H1 (cell line): Measurements from ENCODE around the gene SGCD. TPM values are rescaled to one million over a fixed set of nuclear protein-coding genes. Genes with fewer than 3 reads are reported as not detected.

Experiments used
- CTCF ChIA-PET: fragments of 300-600 bp; sonication (Branson Sonifier 250); formaldehyde crosslinking; loops from one replicate; lab custom pipeline; 2021; ENCODE audit not compliant: partially characterized antibody; lab: Charles Lee
- POLR2A ChIA-PET: fragments of 300-600 bp; sonication (Branson Sonifier 250); formaldehyde crosslinking; loops from one replicate; lab custom pipeline; 2021; ENCODE audit warnings: inconsistent platforms; ENCODE audit not compliant: partially characterized antibody; lab: Charles Lee
- DNase-seq, 2 experiments: peaks; one replicate each; pipeline versions ENCODE4 v3.0.0 to v3.0.0-alpha.2; 2010 to 2022; ENCODE audit warnings: low spot score in 2 of 2, low read depth in 1 of 2, mixed read lengths in 1 of 2
- FAIRE-seq: peaks from 2 replicates; lab custom pipeline; 2011; peaks lifted over from hg19 to GRCh38; lab: Jason Lieb, UNC
- H2AFZ ChIP-seq: 2 replicates; pipeline ENCODE4 v1.8.1; 2012; ENCODE audit warnings: low read length, inconsistent platforms
- H2AK5ac ChIP-seq: 2 replicates; pipeline ENCODE4 v1.6.1; 2013; ENCODE audit warnings: low read depth, low read length
- H2BK120ac ChIP-seq: replicated peaks from 2 replicates; pipeline ENCODE3; 2013; ENCODE audit warnings: low read depth, low read length, inconsistent platforms
- H2BK12ac ChIP-seq: 2 replicates; pipeline ENCODE4 v1.6.1; 2013; ENCODE audit warnings: low read depth, low read length
- H2BK15ac ChIP-seq: 2 replicates; pipeline ENCODE4 v1.6.1; 2013; ENCODE audit warnings: low read length
- H2BK20ac ChIP-seq: 2 replicates; pipeline ENCODE4 v1.6.1; 2013; ENCODE audit warnings: low read length
- H2BK5ac ChIP-seq: 2 replicates; pipeline ENCODE4 v1.6.1; 2013; ENCODE audit warnings: low read depth, low read length
- H3K14ac ChIP-seq: 2 replicates; pipeline ENCODE4 v1.6.1; 2013; ENCODE audit warnings: inconsistent platforms; ENCODE audit not compliant: insufficient read length
- H3K18ac ChIP-seq: 2 replicates; pipeline ENCODE4 v1.6.1; 2013; ENCODE audit warnings: low read length; ENCODE audit errors: extremely low read depth
- H3K23ac ChIP-seq: 2 replicates; pipeline ENCODE4 v1.6.1; 2013; ENCODE audit warnings: inconsistent platforms; ENCODE audit not compliant: insufficient read length
- H3K23me2 ChIP-seq: 2 replicates; pipeline ENCODE4 v1.6.1; 2013; ENCODE audit warnings: low read depth, low read length
- H3K27ac ChIP-seq: 2 replicates; pipeline ENCODE4 v1.6.1; 2011; ENCODE audit warnings: low read depth, low read length, inconsistent platforms
- H3K27me3 ChIP-seq, 4 experiments: replicated peaks in 1 of 4; 1 replicate in 1 of 4; 2 replicates in 3 of 4; pipeline versions ENCODE4 v1.6.1 to v1.8.1; 2011 to 2013; ENCODE audit warnings: low read length in 3 of 4, mild to moderate bottlenecking in 3 of 4, inconsistent platforms in 2 of 4, mixed read lengths in 2 of 4, moderate library complexity in 1 of 4; ENCODE audit not compliant: control insufficient read depth in 3 of 4, insufficient read depth in 3 of 4; ENCODE audit errors: extremely low read depth in 1 of 4
- H3K36me3 ChIP-seq, 4 experiments: 2 replicates each; pipeline versions ENCODE4 v1.6.1 to v1.8.1; 2011 to 2013; ENCODE audit warnings: mild to moderate bottlenecking in 4 of 4, low read length in 3 of 4, moderate library complexity in 2 of 4, control low read depth in 1 of 4, inconsistent platforms in 1 of 4; ENCODE audit not compliant: insufficient read depth in 4 of 4, control insufficient read depth in 2 of 4
- H3K4ac ChIP-seq: replicated peaks from 2 replicates; pipeline ENCODE3; 2013; ENCODE audit warnings: low read length, low read depth, mixed read lengths, inconsistent platforms; ENCODE audit not compliant: insufficient read length
- H3K4me1 ChIP-seq, 4 experiments: replicated peaks in 1 of 4; 1 replicate in 1 of 4; 2 replicates in 3 of 4; pipeline versions ENCODE4 v1.6.1 to v1.8.1; 2011 to 2013; ENCODE audit warnings: low read length in 3 of 4, inconsistent platforms in 2 of 4, mixed read lengths in 1 of 4; ENCODE audit not compliant: insufficient read depth in 4 of 4, control insufficient read depth in 3 of 4
- H3K4me2 ChIP-seq, 2 experiments: 2 replicates each; pipeline versions ENCODE4 v1.6.1 to v1.8.1; 2011 to 2013; ENCODE audit warnings: low read depth in 2 of 2, low read length in 2 of 2, control low read depth in 1 of 2, inconsistent platforms in 1 of 2, mild to moderate bottlenecking in 1 of 2; ENCODE audit not compliant: insufficient read depth in 1 of 2
- H3K4me3 ChIP-seq, 4 experiments: fragments of 200-600, 300-600 bp in 1 of 4; sonication (generic), shearing (Covaris generic), sonication (Bioruptor Twin) in 1 of 4; 2 replicates each; pipeline versions ENCODE4 v1.5.1 to v1.8.1; 2011 to 2016; ENCODE audit warnings: low read length in 4 of 4, low read depth in 3 of 4, control low read depth in 2 of 4, inconsistent platforms in 2 of 4, mild to moderate bottlenecking in 2 of 4, mixed read lengths in 1 of 4, moderate library complexity in 1 of 4; ENCODE audit not compliant: insufficient read depth in 2 of 4; ENCODE audit errors: extremely low read depth in 1 of 4
- H3K56ac ChIP-seq: replicated peaks from 2 replicates; pipeline ENCODE3; 2013; ENCODE audit warnings: low read depth, mild to moderate bottlenecking, mixed read lengths, low read length, inconsistent platforms; ENCODE audit not compliant: insufficient read length
- H3K79me1 ChIP-seq: 2 replicates; pipeline ENCODE4 v1.6.1; 2013; ENCODE audit warnings: low read depth, low read length, control low read depth
- H3K79me2 ChIP-seq, 2 experiments: 2 replicates each; pipeline versions ENCODE4 v1.6.1 to v1.8.1; 2012 to 2013; ENCODE audit warnings: low read length in 2 of 2, mild to moderate bottlenecking in 2 of 2, inconsistent platforms in 1 of 2; ENCODE audit not compliant: insufficient read depth in 2 of 2, control insufficient read depth in 1 of 2
- H3K9ac ChIP-seq, 4 experiments: replicated peaks in 1 of 4; 1 replicate in 1 of 4; 2 replicates in 3 of 4; pipeline versions ENCODE4 v1.6.1 to v1.8.1; 2011 to 2013; ENCODE audit warnings: low read depth in 3 of 4, low read length in 3 of 4, control low read depth in 2 of 4, mild to moderate bottlenecking in 2 of 4, moderate library complexity in 2 of 4, inconsistent platforms in 1 of 4; ENCODE audit errors: extremely low read depth in 1 of 4
- H3K9me3 ChIP-seq, 2 experiments: 2 replicates each; pipeline versions ENCODE4 v1.6.1 to v1.8.1; 2012 to 2013; ENCODE audit warnings: mild to moderate bottlenecking in 2 of 2, moderate library complexity in 2 of 2, control low read depth in 1 of 2, inconsistent platforms in 1 of 2, low read depth in 1 of 2, low read length in 1 of 2, mixed read lengths in 1 of 2; ENCODE audit not compliant: insufficient read depth in 2 of 2
- H4K20me1 ChIP-seq, 2 experiments: replicated peaks in 1 of 2; 2 replicates each; pipeline versions ENCODE3 to v1.8.1; 2011 to 2013; ENCODE audit warnings: inconsistent platforms in 2 of 2, low read length in 2 of 2, mild to moderate bottlenecking in 1 of 2; ENCODE audit not compliant: insufficient read depth in 2 of 2, control insufficient read depth in 1 of 2
- H4K5ac ChIP-seq: 2 replicates; pipeline ENCODE4 v1.6.1; 2013; ENCODE audit warnings: low read length, low read depth, mixed read lengths, inconsistent platforms; ENCODE audit not compliant: insufficient read length
- H4K8ac ChIP-seq: 2 replicates; pipeline ENCODE4 v1.8.0; 2013; ENCODE audit warnings: mild to moderate bottlenecking, moderate library complexity, low read length, inconsistent platforms; ENCODE audit not compliant: insufficient read depth; ENCODE audit errors: extremely low read depth
- H4K91ac ChIP-seq: replicated peaks from 2 replicates; pipeline ENCODE3; 2013; ENCODE audit warnings: low read length, mixed read lengths, inconsistent platforms; ENCODE audit not compliant: insufficient read length
- BCL11A ChIP-seq, 2 experiments: IDR thresholded peaks; one replicate each; pipeline ENCODE4 v1.6.1; 2011; ENCODE audit warnings: low read depth in 2 of 2, low read length in 2 of 2, mild to moderate bottlenecking in 2 of 2
- CHD1 ChIP-seq: IDR thresholded peaks from 2 replicates; pipeline ENCODE4 v1.6.1; 2012; ENCODE audit warnings: low read depth, low read length, improper control_type of control experiment
- HDAC2 ChIP-seq, 2 experiments: fragments of 300-600 bp in 1 of 2; sonication (generic) in 1 of 2; IDR thresholded peaks; 2 replicates each; pipeline ENCODE4 v1.6.1; 2011 to 2012; ENCODE audit warnings: low read depth in 2 of 2, low read length in 2 of 2, mild to moderate bottlenecking in 2 of 2, moderate library complexity in 2 of 2, borderline replicate concordance in 1 of 2, inconsistent platforms in 1 of 2
- WGBS, 2 experiments: shearing (Covaris generic) in 1 of 2; methylation state at CpG; one replicate each; pipeline versions ENCODE4 v1.1.6 to v1.1.7; 2013 to 2015; ENCODE audit warnings: low lambda C conversion rate in 2 of 2, mixed read lengths in 2 of 2, inconsistent platforms in 1 of 2, low coverage in 1 of 2, missing lambda C conversion rate in 1 of 2; ENCODE audit not compliant: insufficient replicate concordance in 2 of 2, insufficient coverage in 1 of 2, insufficient read length in 1 of 2; ENCODE audit errors: extremely low coverage in 1 of 2, missing lambda C conversion rate in 1 of 2; 5-methylcytosine and 5-hydroxymethylcytosine counted together
- polyA plus RNA-seq, 7 experiments: library from polyadenylated mRNA; depleted of rRNA in 3 of 7; stranded (reverse) in 5 of 7; unstranded in 2 of 7; fragments of >200 nt in 5 of 7; fragments of 200-250 nt in 2 of 7; gene quantifications; 1 replicate in 5 of 7; 2 replicates in 1 of 7; 4 replicates in 1 of 7; pipeline versions ENCODE4 v1.2.1 to v1.2.3, GENCODE V29; 2011 to 2013; ENCODE audit warnings: missing spikeins in 2 of 7, mixed read lengths in 2 of 7
- total RNA-seq: library from RNA; stranded (reverse); fragmentation: NEBNext Ultra II Directional; extraction: Animal tissue kit (Norgen Biotek cat#: 25700); gene quantifications from 2 replicates; pipeline ENCODE4 v1.2.1, GENCODE V29; 2021

SGCD gene
- total and polyA plus RNA-seq, 2 of the 8 experiments (the other 6 are each of a cell fraction or from before 2014, with no cell fraction given): 0.04 to 0.08 TPM

DNA sequence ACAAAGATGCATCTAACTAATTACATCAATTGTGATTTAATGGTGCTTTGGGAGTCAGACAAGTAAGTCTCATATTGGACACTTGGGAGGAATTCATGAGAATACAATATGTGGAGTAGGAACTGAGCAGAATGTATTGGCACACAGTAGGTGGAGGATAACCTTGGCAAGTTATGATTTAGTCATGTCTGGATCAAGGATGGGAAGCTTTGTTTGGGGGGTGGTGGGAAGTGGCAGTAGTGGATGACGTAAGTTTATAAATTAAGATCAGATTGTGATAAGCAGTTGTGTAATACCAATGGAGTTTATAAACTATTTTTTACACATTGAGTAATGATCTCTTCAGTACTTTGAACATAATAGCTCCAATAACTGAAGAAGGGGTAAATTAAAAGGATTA, 67.0 kb downstream of the SGCD start:
- no peak for DNase-seq
- no peak overlapping the region for H3K56ac ChIP-seq
- no peak overlapping the region for H3K9ac ChIP-seq
- no peaks in the 10 kb centered on the region for H3K4me1 ChIP-seq
- TF ChIP-seq HDAC2 (IDR thresholded peaks at IDR 0.05; ENCODE audit: borderline replicate concordance in 1 of 2, low read depth in 2 of 2, low read length in 2 of 2) (no peak), BCL11A (IDR thresholded peaks at IDR 0.05; ENCODE audit: low read depth in 2 of 2, low read length in 2 of 2) (no peak), CHD1 (no peak)
- WGBS, 2 experiments: 93% methylated on average over 1 of the region's 1 CpG; no CpG with 5 or more reads in 1 of the 2 experiments
- H3K4me3 ChIP-seq: no peak overlapping the region
- H2AK5ac ChIP-seq: no peak overlapping the region
- H2BK20ac ChIP-seq: no peak overlapping the region
- no peak overlapping the region for H3K14ac ChIP-seq
- no peak overlapping the region for H2BK12ac ChIP-seq
- H2BK120ac ChIP-seq: no peak overlapping the region
- H2BK15ac ChIP-seq: no peak overlapping the region
- no peak for FAIRE-seq
- ChIA-PET CTCF (interaction anchor here (1.3 kb wide), 1 partner anchor 9 kb away, joined by 3 read pairs; no protein-coding TSS in a partner anchor), POLR2A (no interaction called here)
- no peak overlapping the region for H3K27ac ChIP-seq
- H3K9me3 ChIP-seq: no peaks in the 10 kb centered on the region
- H3K18ac ChIP-seq: no peak overlapping the region
- H3K36me3 ChIP-seq: no peaks in the 10 kb centered on the region
- H4K5ac ChIP-seq: no peak overlapping the region
- no peak overlapping the region for H2BK5ac ChIP-seq
- H4K20me1 ChIP-seq: no peaks in the 10 kb centered on the region
- H3K79me1 ChIP-seq: no peaks in the 10 kb centered on the region
- no peaks in the 10 kb centered on the region for H3K23me2 ChIP-seq
- no peak overlapping the region for H3K23ac ChIP-seq
- no peak overlapping the region for H4K91ac ChIP-seq
- no peak overlapping the region for H3K4ac ChIP-seq
- H3K4me2 ChIP-seq: no peak overlapping the region
- no peaks in the 10 kb centered on the region for H3K27me3 ChIP-seq
- no peak overlapping the region for H2AFZ ChIP-seq
- no peak overlapping the region for H4K8ac ChIP-seq
- H3K79me2 ChIP-seq: no peaks in the 10 kb centered on the region
